ENCODE results near the gene HLA-DMA.

Gene HLA-DMA

GRCh38 chr6:32975886-32976285 is 23.0 kb upstream of the HLA-DMA start:
- DNase-seq (ENCODE audit: low read depth, low spot score) = no peak
- peak overlapping the region; percentile 20 for H3K27ac ChIP-seq

GRCh38 chr6:32974541-32975308 is 21.8 kb upstream of the HLA-DMA start:
- DNase-seq (ENCODE audit: low read depth, low spot score) = no peak
- peak overlapping the region; percentile 20 for H3K27ac ChIP-seq

- no peak for DNase-seq (ENCODE audit: low read depth, low spot score)
- H3K27ac ChIP-seq = peak overlapping the region; percentile 100
Measured at GRCh38 chr6:32974016-32974333, 21.1 kb upstream of the HLA-DMA start.

- DNase-seq (ENCODE audit: low read depth, low spot score) = no peak
- peak overlapping the region; percentile 100 for H3K27ac ChIP-seq
Measured at GRCh38 chr6:32973144-32974015, 20.5 kb upstream of the HLA-DMA start.

- no peak for DNase-seq (ENCODE audit: low read depth, low spot score)
- peak overlapping the region; percentile 100 for H3K27ac ChIP-seq
Measured at GRCh38 chr6:32972353-32973143, 19.7 kb upstream of the HLA-DMA start.

- DNase-seq (ENCODE audit: low read depth, low spot score) = peak; percentile 99
- peak overlapping the region; percentile 100 for H3K27ac ChIP-seq
Measured at GRCh38 chr6:32971581-32972352, 18.9 kb upstream of the HLA-DMA start.

GRCh38 chr6:32971242-32971580 is 18.3 kb upstream of the HLA-DMA start:
- no peak for DNase-seq (ENCODE audit: low read depth, low spot score)
- peak overlapping the region; percentile 100 for H3K27ac ChIP-seq

- DNase-seq (ENCODE audit: low read depth, low spot score) = peak; percentile 58
- peak overlapping the region; percentile 100 for H3K27ac ChIP-seq
Measured at GRCh38 chr6:32970413-32971241, 17.7 kb upstream of the HLA-DMA start.

GRCh38 chr6:32969685-32970412 is 17.0 kb upstream of the HLA-DMA start:
- peak; percentile 79 for DNase-seq (ENCODE audit: low read depth, low spot score)
- peak overlapping the region; percentile 100 for H3K27ac ChIP-seq

- peak overlapping the region; percentile 100 for H3K27ac ChIP-seq
- peak; percentile 52 for DNase-seq (ENCODE audit: low read depth, low spot score)
Measured at GRCh38 chr6:32968867-32969684, 16.2 kb upstream of the HLA-DMA start.

- peak within 1 kb of the TSS; percentile 100 for H3K27ac ChIP-seq
- peak; percentile 74 for DNase-seq (ENCODE audit: low read depth, low spot score)
Measured at GRCh38 chr6:32968093-32968866, 15.4 kb upstream of the HLA-DMA start, which contains the start of gene BRD2. Gene BRD2 (plus strand): TSS chr6:32968594. CDS start chr6:32972899, 4,305 bp downstream.

GRCh38 chr6:32967151-32968091 is 14.5 kb upstream of the HLA-DMA start:
- peak overlapping the region; percentile 100 for H3K27ac ChIP-seq
- DNase-seq (ENCODE audit: low read depth, low spot score) = no peak

- no peak overlapping the region for H3K27ac ChIP-seq
Measured at GRCh38 chr6:32964776-32965175, 11.9 kb upstream of the HLA-DMA start.

GRCh38 chr6:32963866-32964265 is 11.0 kb upstream of the HLA-DMA start:
- H3K27ac ChIP-seq = no peak overlapping the region
- DNase-seq (ENCODE audit: low read depth, low spot score) = no peak

More at GRCh38 chr6:32964776-32965175, 11.9 kb upstream of the HLA-DMA start:
- DNase-seq (ENCODE audit: low read depth, low spot score) = no peak

- DNase-seq (ENCODE audit: low read depth, low spot score) = no peak
- H3K27ac ChIP-seq = no peak overlapping the region
Measured at GRCh38 chr6:32962213-32962826, 9.4 kb upstream of the HLA-DMA start.

Data from epithelial cell of prostate (primary cell).